ENCODE data around the gene DNMBP. TPM values are rescaled to one million over a fixed set of nuclear protein-coding genes. Genes with fewer than 3 reads are reported as not detected.

The DNMBP gene
- total and polyA plus RNA-seq, 2 of the 8 experiments (the other 6 are each of a cell fraction or from before 2014, with no cell fraction given), result 19.1 to 26.4 TPM

GRCh38 chr10:99973190-99973589 lies 36.6 kb downstream of the DNMBP start (continued):
- no peak for TF ChIP-seq FOSL1 (IDR thresholded peaks at IDR 0.05; ENCODE audit: insufficient read depth, low read depth, low read length)
- no peak for TF ChIP-seq GTF2F1 (IDR thresholded peaks at IDR 0.05; ENCODE audit: borderline replicate concordance, low read depth, low read length)
- TF ChIP-seq GABPA (IDR thresholded peaks at IDR 0.05; ENCODE audit: borderline replicate concordance, insufficient read depth, low read length), result no peak
- no peak for TF ChIP-seq SP2 (IDR thresholded peaks at IDR 0.05; ENCODE audit: low read length)
- no peak for TF ChIP-seq TCF12 (IDR thresholded peaks at IDR 0.05; ENCODE audit: low read depth, low read length)

Data from H1 (cell line).